LNCAP (cell line): ENCODE results near the gene SORBS1.

Experiments used
- TF ChIP-seq, protein P1 (sequence below): fragments of 450-650 bp; IDR thresholded peaks from 2 replicates; pipeline ENCODE4 v1.5.1; 2017; ENCODE audit warnings: mild to moderate bottlenecking

Gene SORBS1

DNA sequence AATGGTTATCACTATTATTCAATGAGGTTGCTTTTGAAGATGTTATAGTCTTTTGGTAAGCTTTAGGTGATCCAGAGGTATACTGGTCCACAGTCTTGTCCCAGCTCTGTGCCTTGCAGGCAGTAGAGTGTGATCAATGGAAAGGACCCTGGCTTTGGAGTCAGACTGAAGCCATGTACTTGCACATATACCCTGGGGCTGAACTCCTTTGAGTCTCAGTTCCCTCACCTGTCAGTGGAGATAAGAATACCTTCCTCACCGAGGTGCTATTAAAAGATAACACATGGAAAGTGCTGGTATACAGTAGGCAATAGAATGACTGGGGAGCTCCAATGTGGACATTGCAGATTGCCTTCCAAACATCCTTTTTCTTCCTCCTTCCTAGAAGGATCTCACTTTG, 254.3 kb downstream of the SORBS1 start:
- TF ChIP-seq, protein P1, sequence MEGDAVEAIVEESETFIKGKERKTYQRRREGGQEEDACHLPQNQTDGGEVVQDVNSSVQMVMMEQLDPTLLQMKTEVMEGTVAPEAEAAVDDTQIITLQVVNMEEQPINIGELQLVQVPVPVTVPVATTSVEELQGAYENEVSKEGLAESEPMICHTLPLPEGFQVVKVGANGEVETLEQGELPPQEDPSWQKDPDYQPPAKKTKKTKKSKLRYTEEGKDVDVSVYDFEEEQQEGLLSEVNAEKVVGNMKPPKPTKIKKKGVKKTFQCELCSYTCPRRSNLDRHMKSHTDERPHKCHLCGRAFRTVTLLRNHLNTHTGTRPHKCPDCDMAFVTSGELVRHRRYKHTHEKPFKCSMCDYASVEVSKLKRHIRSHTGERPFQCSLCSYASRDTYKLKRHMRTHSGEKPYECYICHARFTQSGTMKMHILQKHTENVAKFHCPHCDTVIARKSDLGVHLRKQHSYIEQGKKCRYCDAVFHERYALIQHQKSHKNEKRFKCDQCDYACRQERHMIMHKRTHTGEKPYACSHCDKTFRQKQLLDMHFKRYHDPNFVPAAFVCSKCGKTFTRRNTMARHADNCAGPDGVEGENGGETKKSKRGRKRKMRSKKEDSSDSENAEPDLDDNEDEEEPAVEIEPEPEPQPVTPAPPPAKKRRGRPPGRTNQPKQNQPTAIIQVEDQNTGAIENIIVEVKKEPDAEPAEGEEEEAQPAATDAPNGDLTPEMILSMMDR, result no peak

DNA sequence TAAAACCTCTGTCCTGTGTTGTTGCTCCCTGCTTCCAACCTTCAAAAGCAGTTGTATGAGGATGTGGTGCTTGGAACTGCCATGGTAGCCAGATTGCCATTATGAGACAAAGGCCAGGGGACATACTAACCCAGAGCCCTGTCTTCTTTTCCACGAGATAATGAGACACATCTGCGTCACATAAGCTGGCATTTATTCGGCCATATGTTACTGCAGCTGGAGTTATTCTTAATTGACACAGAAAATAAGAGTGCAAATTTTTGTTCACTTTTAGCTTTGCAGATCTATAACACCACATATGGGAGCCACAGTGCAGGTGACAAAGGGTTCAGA, 254.9 kb downstream of the SORBS1 start:
- TF ChIP-seq, protein P1, result no peak

DNA sequence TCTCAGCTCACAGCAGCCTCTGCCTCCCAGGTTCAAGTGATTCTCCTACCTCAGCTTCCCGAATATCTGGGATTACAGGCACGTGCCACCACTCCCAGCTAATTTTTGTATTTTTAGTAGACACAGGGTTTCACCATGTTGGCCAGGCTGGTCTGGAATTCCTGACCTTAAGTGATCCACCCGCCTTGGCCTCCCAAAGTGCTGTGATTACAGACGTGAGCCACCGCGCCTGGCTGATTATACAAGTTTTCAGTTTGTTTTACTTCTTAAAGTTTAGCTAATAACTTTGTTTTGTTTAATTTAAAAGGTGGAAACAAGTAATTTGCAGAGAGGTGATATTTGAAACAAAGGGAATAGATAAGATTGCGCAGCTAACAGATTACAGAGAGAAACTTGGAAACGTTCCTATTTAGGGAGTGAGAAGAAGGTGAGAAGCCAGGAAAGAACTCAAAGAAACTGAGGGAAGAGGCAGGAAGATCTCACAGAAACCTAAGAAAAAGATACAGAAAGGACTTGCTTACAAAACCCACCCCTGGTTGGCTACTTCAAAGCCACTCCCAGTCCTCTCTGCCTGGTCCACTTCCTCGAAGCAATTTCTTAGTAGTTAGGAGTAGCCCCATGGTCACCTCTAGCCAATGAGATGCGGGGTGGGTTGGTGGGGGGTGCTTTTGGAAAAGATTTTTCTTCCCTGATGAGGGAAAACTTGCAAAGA, 255.4 kb downstream of the SORBS1 start:
- TF ChIP-seq, protein P1, result no peak

DNA sequence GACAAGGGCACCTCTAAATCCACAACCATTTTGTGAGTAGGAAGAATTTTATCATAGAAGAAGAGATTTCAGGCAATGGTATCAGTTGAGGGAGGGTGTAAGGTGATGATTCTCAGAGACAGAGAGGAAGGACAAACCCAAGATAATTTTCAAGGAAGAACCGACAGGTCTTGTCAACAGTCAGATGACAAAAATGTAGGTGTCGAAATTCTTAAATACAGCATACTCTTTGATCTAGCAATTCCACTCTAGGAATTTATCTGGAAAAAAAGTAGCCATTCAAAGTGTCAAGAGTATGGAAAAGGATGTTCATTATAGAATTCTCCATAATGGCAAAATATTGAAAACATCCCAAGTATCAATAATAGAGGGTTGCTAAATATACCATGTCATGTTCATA, 256.2 kb downstream of the SORBS1 start:
- TF ChIP-seq, protein P1, result no peak

DNA sequence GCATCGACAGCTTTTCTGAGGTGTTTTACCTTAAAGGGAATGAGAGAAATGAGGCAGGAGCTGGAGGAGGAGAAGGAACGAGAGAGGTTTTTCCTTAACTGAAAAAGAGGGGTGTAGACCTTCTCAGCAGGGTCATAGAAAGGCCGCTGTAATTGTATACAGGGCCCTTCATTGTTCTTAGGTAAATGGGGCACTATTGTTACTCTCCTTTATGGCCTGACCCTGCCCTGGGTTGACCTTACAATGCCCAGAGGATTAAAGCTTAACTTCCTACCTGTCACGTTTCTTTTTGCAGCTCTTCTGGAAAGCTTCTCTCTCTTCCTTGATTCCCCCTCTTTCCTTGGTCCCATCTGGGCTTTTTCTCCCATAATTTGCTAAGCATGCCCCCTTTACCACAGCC, 256.7 kb downstream of the SORBS1 start:
- TF ChIP-seq, protein P1, result no peak

DNA sequence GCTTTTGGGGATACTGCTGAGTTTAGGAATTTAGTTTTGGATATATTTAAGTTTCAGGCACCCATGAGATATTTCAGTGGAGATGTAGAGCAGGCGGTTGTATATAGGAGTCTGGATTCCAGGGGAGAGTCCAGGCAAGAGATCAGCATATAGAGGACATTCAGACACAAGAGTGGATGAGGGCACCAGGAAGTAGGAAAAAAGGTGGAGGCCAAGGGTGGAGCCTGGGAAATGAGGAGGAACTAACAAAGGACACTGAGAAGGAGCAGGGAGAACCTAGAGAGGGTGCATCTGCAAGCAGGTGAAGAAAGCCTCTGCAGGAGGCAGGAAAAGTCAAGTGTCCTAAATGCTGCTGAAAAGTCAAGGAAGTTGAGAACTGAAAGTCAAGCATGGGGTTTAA, 257.2 kb downstream of the SORBS1 start:
- TF ChIP-seq, protein P1, result no peak

DNA sequence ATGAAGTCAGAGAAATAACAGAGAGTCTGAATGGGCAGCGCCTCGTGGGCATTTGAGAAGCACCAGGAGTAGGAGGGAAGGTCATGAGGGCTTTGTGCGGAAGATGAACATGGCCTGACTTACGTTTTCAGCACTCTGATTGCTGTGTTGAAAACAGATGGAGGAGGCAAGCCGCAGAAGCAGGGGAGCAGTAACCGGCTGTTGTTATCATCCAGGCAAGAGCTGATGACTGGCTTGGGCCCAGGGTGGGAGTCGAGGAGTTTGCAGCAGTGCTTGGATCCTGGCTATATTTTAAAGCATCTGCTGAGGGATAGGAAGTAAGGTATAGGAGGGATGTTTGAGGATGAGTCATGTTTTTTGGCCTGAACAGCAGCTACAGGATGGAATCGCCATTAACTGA, 257.6 kb downstream of the SORBS1 start:
- TF ChIP-seq, protein P1, result no peak

DNA sequence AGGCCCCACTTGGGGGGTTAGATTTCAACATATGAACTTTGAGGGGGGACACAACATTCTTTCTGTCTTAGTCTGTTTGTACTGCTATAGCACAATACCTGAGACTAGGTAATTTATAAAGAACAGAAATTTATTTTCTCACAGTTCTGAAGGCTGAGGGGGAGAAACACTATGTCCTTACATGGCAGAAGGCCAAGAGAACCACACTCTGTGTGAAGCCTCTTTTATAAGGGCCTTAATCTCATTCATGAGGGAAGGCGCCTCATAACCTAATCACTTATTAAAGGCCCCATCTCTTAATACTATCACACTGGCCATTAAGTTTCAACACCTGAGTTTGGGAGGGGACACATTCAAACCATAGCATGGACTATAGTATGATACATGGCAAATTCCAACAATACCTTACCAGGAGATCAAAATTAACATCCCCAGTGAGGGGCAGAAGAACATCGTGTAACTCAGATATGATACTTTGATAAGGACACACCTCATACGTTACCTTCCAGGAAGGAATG, 261.1 kb downstream of the SORBS1 start:
- TF ChIP-seq, protein P1, result no peak
